SK-N-SH (cell line): Measurements from ENCODE around the gene CNBP. TPM values are rescaled to one million over a fixed set of nuclear protein-coding genes. Genes with fewer than 3 reads are reported as not detected.

Source experiments
- CTCF ChIA-PET: fragments of 300-600, 350-600 bp; formaldehyde crosslinking; extraction: SDS; loops from one replicate; lab custom pipeline; 2021; lab: Yijun Ruan, JAX
- POLR2A ChIA-PET: fragments of 350-600 bp; sonication (Branson Sonifier 250); formaldehyde crosslinking; extraction: SDS; loops from one replicate; lab custom pipeline; 2020; ENCODE audit warnings: antibody characterized with exemption, inconsistent platforms; lab: Yijun Ruan, JAX
- DNase-seq: peaks from one replicate; pipeline ENCODE4 v3.0.0; 2012
- H2AFZ ChIP-seq: fragments of 200-600 bp; sonication (generic); 2 replicates; pipeline ENCODE4 v1.8.1; 2016; ENCODE audit warnings: antibody characterized with exemption, mild to moderate bottlenecking, low read depth
- H3F3A ChIP-seq: fragments of 200-600 bp; sonication (generic); replicated peaks from 2 replicates; pipeline ENCODE3; 2016; ENCODE audit warnings: antibody characterized with exemption, mild to moderate bottlenecking; ENCODE audit not compliant: insufficient read depth
- H3K27ac ChIP-seq, 2 experiments: fragments of 200-500 bp in 1 of 2; fragments of 200-600 bp in 1 of 2; sonication (Bioruptor generic) in 1 of 2; sonication (generic), shearing (Covaris generic) in 1 of 2; 2 replicates each; pipeline versions ENCODE4 v1.5.1 to v1.6.1; 2014 to 2016; ENCODE audit warnings: low read depth in 2 of 2, inconsistent platforms in 1 of 2, low read length in 1 of 2, mild to moderate bottlenecking in 1 of 2, mixed read lengths in 1 of 2
- H3K27me3 ChIP-seq: fragments of 200-600 bp; sonication (generic), shearing (Covaris generic); 2 replicates; pipeline ENCODE4 v1.6.1; 2016; ENCODE audit warnings: mixed run types; ENCODE audit not compliant: insufficient read depth
- H3K36me3 ChIP-seq, 2 experiments: fragments of 200-500 bp in 1 of 2; fragments of 200-600 bp in 1 of 2; sonication (Bioruptor generic) in 1 of 2; sonication (generic) in 1 of 2; replicated peaks in 1 of 2; 2 replicates each; pipeline versions ENCODE3 to v1.5.1; 2014 to 2016; ENCODE audit warnings: low read length in 1 of 2, mild to moderate bottlenecking in 1 of 2; ENCODE audit not compliant: insufficient read depth in 2 of 2, control insufficient read depth in 1 of 2
- H3K4me1 ChIP-seq, 2 experiments: fragments of 200-500 bp in 1 of 2; fragments of 200-600 bp in 1 of 2; sonication (Bioruptor generic) in 1 of 2; sonication (generic), shearing (Covaris generic) in 1 of 2; 2 replicates each; pipeline versions ENCODE4 v1.5.1 to v1.6.1; 2014 to 2016; ENCODE audit warnings: low read depth in 1 of 2, low read length in 1 of 2, mixed run types in 1 of 2; ENCODE audit not compliant: insufficient read depth in 2 of 2, control insufficient read depth in 1 of 2
- H3K4me2 ChIP-seq: fragments of 200-600 bp; sonication (generic), shearing (Covaris generic); 2 replicates; pipeline ENCODE4 v1.6.1; 2017; ENCODE audit warnings: mixed run types
- H3K4me3 ChIP-seq, 2 experiments: fragments of 200-500 bp in 1 of 2; fragments of 200-600 bp in 1 of 2; sonication (Bioruptor generic) in 1 of 2; sonication (generic), shearing (Covaris generic) in 1 of 2; 2 replicates each; pipeline versions ENCODE4 v1.5.1 to v1.8.1; 2014 to 2016; ENCODE audit warnings: low read depth in 2 of 2, inconsistent platforms in 1 of 2, low read length in 1 of 2, mild to moderate bottlenecking in 1 of 2, mixed read lengths in 1 of 2, moderate library complexity in 1 of 2
- H3K79me2 ChIP-seq: fragments of 200-600 bp; sonication (generic); 2 replicates; pipeline ENCODE4 v1.8.1; 2017; ENCODE audit warnings: mild to moderate bottlenecking; ENCODE audit not compliant: insufficient read depth
- H3K9ac ChIP-seq: fragments of 200-600 bp; sonication (generic); 2 replicates; pipeline ENCODE4 v1.6.1; 2017; ENCODE audit warnings: mixed run types
- H3K9me2 ChIP-seq: fragments of 200-600 bp; sonication (generic); 2 replicates; pipeline ENCODE4 v1.6.1; 2017; ENCODE audit warnings: mixed run types
- H3K9me3 ChIP-seq: fragments of 200-600 bp; sonication (generic); 2 replicates; pipeline ENCODE4 v1.6.1; 2017; ENCODE audit warnings: mixed run types, mild to moderate bottlenecking, moderate library complexity
- H4K20me1 ChIP-seq: fragments of 200-600 bp; sonication (generic); 2 replicates; pipeline ENCODE4 v1.6.1; 2017; ENCODE audit warnings: mild to moderate bottlenecking, mixed run types; ENCODE audit not compliant: insufficient read depth
- CTCF ChIP-seq: fragments of 200-600 bp; sonication (generic); IDR thresholded peaks from 2 replicates; pipeline ENCODE4 v1.6.1; 2017; ENCODE audit warnings: antibody characterized with exemption, mild to moderate bottlenecking, moderate library complexity
- FOXM1 ChIP-seq: IDR thresholded peaks from 2 replicates; pipeline ENCODE4 v1.4.0; 2012; ENCODE audit warnings: low read depth, mild to moderate bottlenecking
- GATA2 ChIP-seq: sonication (generic); formaldehyde crosslinking; IDR thresholded peaks from 2 replicates; pipeline ENCODE4 v1.5.0; 2020; ENCODE audit warnings: mild to moderate bottlenecking, missing genetic modification reagents
- MAX ChIP-seq: IDR thresholded peaks from 2 replicates; pipeline ENCODE4 v1.4.0; 2012; ENCODE audit warnings: low read depth
- MEF2A ChIP-seq: IDR thresholded peaks from 2 replicates; pipeline ENCODE4 v1.4.0; 2012; ENCODE audit warnings: low read depth, borderline replicate concordance
- NRF1 ChIP-seq: IDR thresholded peaks from 2 replicates; pipeline ENCODE4 v1.6.1; 2012; ENCODE audit warnings: low read depth, mild to moderate bottlenecking, low read length
- PBX3 ChIP-seq: IDR thresholded peaks from 2 replicates; pipeline ENCODE4; 2012
- RAD21 ChIP-seq: IDR thresholded peaks from 2 replicates; pipeline ENCODE4 v1.6.1; 2012; ENCODE audit warnings: mild to moderate bottlenecking, low read length
- RFX5 ChIP-seq: IDR thresholded peaks from 2 replicates; pipeline ENCODE4 v1.6.1; 2012; ENCODE audit warnings: mild to moderate bottlenecking, improper control_type of control experiment, low read length
- TAF1 ChIP-seq: IDR thresholded peaks from 2 replicates; pipeline ENCODE4 v1.6.1; 2012; ENCODE audit warnings: low read depth, mild to moderate bottlenecking, low read length, moderate library complexity, borderline replicate concordance
- TEAD4 ChIP-seq: IDR thresholded peaks from 2 replicates; pipeline ENCODE4 v1.4.0; 2012; ENCODE audit warnings: mild to moderate bottlenecking, borderline replicate concordance; ENCODE audit not compliant: insufficient read depth
- USF1 ChIP-seq: IDR thresholded peaks from 2 replicates; pipeline ENCODE4 v1.4.0; 2012; ENCODE audit warnings: low read depth, borderline replicate concordance
- USF2 ChIP-seq: fragments of 150-350 bp; IDR thresholded peaks from 2 replicates; pipeline ENCODE4 v1.6.1; 2017; ENCODE audit warnings: antibody characterized with exemption, low read length, low read depth, borderline replicate concordance
- YY1 ChIP-seq: IDR thresholded peaks from 2 replicates; pipeline ENCODE4 v1.4.0; 2012; ENCODE audit warnings: low read depth, mild to moderate bottlenecking
- ZBTB33 ChIP-seq: IDR thresholded peaks from 2 replicates; pipeline ENCODE4 v1.4.0; 2012; ENCODE audit warnings: low read depth, borderline replicate concordance
- WGBS: methylation state at CpG from one replicate; pipeline ENCODE4 v1.1.6; 2017; ENCODE audit warnings: low lambda C conversion rate; 5-methylcytosine and 5-hydroxymethylcytosine counted together
- polyA plus RNA-seq, 3 experiments: library from polyadenylated mRNA; depleted of rRNA; stranded (reverse); fragments of >200 nt; gene quantifications; 2 replicates each; pipeline ENCODE4 v1.2.3, GENCODE V29; 2012

Gene CNBP
- polyA plus RNA-seq, 1 of the 3 experiments (the other 2 are of a cell fraction) = 240 TPM

GRCh38 chr3:129131465-129132088 is 52.1 kb downstream of the CNBP start (continued):
- TF ChIP-seq NRF1 (no peak), RFX5 (no peak), TEAD4 (no peak), MEF2A (no peak), USF1 (no peak), FOXM1 (no peak), MAX (no peak), GATA2 (CRISPR knock-in tag) (no peak)

GRCh38 chr3:129130291-129130813 is 53.3 kb downstream of the CNBP start:
- no peak for TF ChIP-seq NRF1
- no peak for TF ChIP-seq RAD21
- no peaks in the 10 kb centered on the region for H3K9me2 ChIP-seq
- peaks cover 5% of the 10 kb centered on the region for H3F3A ChIP-seq
- H3K36me3 ChIP-seq = peaks cover 25 to 51% of the 10 kb centered on the region in 2 experiments
- no peaks in the 10 kb centered on the region for H3K9me3 ChIP-seq
- H4K20me1 ChIP-seq = no peaks in the 10 kb centered on the region
- 96% methylated on average over 12 of the region's 13 CpGs for WGBS
- H2AFZ ChIP-seq = no peak overlapping the region
- no peak for DNase-seq
- no peak overlapping the region for H3K9ac ChIP-seq
- no peaks in the 10 kb centered on the region for H3K4me1 ChIP-seq
- ChIA-PET POLR2A (no interaction called here), CTCF (interaction anchor here (0.9 kb wide), 1 partner anchor 160 kb away, joined by 3 read pairs; no protein-coding TSS in a partner anchor)
- no peak overlapping the region for H3K27ac ChIP-seq
- H3K79me2 ChIP-seq = no peaks in the 10 kb centered on the region
- no peaks in the 10 kb centered on the region for H3K27me3 ChIP-seq
- no peak overlapping the region for H3K4me2 ChIP-seq
- H3K4me3 ChIP-seq = no peak overlapping the region

GRCh38 chr3:129128357-129129155 is 55.1 kb downstream of the CNBP start:
- Histone ChIP-seq H3K27me3 (no peaks in the 10 kb centered on the region), H3K4me3 (no peak overlapping the region), H3K36me3 (peaks cover 22 to 36% of the 10 kb centered on the region in 2 experiments), H3F3A (peaks cover 7% of the 10 kb centered on the region), H3K9ac (no peak overlapping the region), H3K27ac (no peak overlapping the region), H3K4me1 (no peaks in the 10 kb centered on the region), H4K20me1 (no peaks in the 10 kb centered on the region), H3K9me3 (no peaks in the 10 kb centered on the region), H3K9me2 (no peaks in the 10 kb centered on the region), H3K79me2 (no peaks in the 10 kb centered on the region), H2AFZ (no peak overlapping the region), H3K4me2 (no peak overlapping the region)
- ChIA-PET CTCF (no interaction called here), POLR2A (no interaction called here)
- WGBS = 96% methylated on average over 10 of the region's 16 CpGs
- no peak for DNase-seq
- TF ChIP-seq GATA2 (CRISPR knock-in tag) = no peak
- TF ChIP-seq MAX = no peak
- no peak for TF ChIP-seq PBX3
- no peak for TF ChIP-seq TAF1
- TF ChIP-seq YY1 = no peak
- TF ChIP-seq CTCF = no peak
- TF ChIP-seq RAD21 = no peak
- TF ChIP-seq ZBTB33 = no peak
- TF ChIP-seq USF2 = no peak
